HT1080 (cell line): ENCODE data around the gene OTULINL. TPM values are rescaled to one million over a fixed set of nuclear protein-coding genes. Genes with fewer than 3 reads are reported as not detected.

ENCODE experiments used
- DNase-seq: peaks from one replicate; pipeline ENCODE4 v3.0.0-alpha.2; 2015; ENCODE audit warnings: low read depth
- total RNA-seq: library from RNA; depleted of rRNA; stranded (reverse); fragments of >200 nt; shearing (Covaris generic); gene quantifications from 2 replicates; pipeline ENCODE4 v1.2.3, GENCODE V29; 2014

The OTULINL gene
- total RNA-seq, 1 experiment from 2014 or later, result 7.1 TPM

- DNase-seq, result no peak
Measured at GRCh38 chr5:14576206-14576605, 5.4 kb upstream of the OTULINL start.

GRCh38 chr5:14577079-14577725 lies 4.4 kb upstream of the OTULINL start:
- DNase-seq, result no peak

DNA sequence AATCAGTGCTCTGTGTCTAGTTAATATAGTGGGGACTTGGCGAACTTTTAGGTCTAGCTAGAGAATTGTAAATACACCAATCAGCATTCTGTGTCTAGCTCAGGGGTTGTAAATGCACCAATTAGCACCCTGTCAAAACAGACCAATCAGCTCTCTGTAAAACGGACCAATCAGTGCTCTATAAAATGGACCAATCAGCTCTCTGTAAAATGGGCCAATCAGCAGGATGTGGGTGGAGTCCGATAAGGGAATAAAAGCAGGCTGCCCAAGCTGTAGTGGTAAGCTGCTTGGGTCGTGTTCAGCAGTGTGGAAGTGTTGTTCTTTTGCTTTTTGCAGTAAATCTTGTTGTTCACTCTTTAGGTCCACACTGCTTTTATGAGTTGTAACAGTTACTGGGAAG lies 3.6 kb upstream of the OTULINL start:
- DNase-seq, result peak; percentile 54

- DNase-seq, result no peak
Measured at GRCh38 chr5:14579246-14579645, 2.3 kb upstream of the OTULINL start.

DNA sequence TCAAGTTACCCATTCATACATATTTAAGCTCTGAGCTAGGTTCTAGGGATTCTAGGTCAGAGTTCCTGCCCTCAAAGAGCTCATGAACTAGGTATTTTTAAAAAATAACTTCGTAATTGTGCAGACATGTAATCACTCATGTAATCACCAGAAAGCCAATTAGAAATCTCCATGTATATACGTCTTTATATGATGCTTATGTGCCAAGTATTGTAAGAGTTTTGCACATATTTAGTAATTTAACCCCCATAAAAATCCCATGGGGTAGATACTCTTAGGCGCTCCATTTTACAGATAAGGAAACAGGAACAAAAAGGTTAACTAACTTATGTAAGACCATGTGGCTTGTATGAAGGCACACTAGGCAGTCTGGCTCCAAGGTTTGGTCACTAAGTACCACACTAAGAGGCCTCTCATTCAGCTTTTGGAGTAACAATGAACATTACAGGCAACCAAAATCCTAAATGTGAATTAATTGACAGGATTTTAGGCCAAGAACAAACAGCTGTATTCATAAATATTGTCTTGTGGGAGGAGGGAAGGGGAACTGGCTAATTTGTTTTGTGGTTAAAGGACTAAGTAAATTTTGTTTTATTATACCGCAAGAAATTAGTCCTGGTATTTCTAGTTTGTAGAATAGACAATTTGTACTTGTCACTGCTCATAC lies 1.7 kb upstream of the OTULINL start:
- DNase-seq, result no peak

DNA sequence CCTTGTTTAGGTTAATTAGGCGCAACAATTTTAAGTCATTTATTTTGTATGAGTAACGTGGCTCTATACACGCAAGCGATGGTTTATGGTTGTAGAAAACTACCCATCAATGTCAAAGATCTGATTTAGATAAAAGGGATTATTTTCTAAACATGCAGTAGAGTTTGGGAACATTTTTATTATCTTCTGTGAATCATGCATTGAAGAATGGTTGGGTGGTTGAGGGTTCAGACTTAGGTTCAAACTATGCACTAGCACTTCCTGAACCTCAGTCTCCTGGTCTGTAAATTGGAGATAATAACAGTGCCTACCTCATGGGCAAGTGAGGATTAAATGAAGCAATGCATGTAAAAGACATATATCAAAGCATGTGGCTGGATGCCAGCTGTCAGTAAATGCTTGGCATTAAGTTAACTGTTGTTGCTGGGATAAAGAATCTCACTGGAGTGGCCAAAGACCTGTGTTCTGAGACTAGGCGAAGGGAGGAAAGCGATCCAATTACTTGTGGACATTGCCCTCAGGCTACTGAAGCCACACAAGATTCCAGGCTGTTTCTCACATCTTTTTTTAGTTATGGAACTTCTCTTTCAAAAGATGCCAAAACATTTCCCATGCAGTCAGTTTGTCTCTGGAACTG lies 1.1 kb upstream of the OTULINL start:
- DNase-seq, result no peak

- DNase-seq, result peak; percentile 61
Measured at GRCh38 chr5:14581891-14582796, 552 bp downstream of the OTULINL start.

DNA sequence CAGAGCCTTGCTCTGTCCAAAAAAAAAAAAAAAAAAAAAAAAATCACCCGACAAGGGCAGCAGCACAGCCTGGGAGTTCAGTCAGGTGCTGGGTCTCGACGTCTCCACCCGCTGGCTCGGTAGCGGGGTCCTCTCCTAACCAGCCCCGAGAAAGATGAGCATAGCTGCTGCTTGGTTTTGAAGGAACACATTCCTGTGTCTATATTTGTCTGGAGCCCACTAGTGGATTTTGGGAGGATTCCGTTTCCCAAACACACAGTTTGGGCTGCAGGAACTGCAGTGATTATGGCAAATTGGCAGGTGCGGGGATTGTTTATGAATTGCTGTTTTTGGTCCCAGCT lies 1.2 kb downstream of the OTULINL start:
- no peak for DNase-seq

DNA sequence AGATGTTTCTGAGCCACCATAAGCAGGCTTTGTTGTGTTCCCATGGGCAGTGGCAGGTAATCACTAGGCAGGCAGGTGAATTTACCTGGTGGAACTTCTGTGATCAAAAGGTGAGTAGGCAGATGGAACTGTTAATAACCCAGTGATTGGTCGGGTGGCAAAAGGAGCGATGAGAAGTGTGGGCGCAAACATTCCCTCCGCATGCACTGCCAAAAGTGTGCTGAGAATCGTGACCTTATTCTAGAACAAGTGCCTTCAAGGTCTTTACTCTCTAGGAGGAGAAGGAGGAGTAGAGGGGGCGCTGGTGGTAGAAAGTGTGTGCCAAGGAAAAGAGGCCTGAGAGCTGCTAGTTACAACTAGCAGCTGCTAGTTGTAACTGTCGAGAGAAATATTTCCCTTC lies 3.3 kb downstream of the OTULINL start:
- no peak for DNase-seq

- no peak for DNase-seq
Measured at GRCh38 chr5:14587150-14587549, 5.6 kb downstream of the OTULINL start.

DNA sequence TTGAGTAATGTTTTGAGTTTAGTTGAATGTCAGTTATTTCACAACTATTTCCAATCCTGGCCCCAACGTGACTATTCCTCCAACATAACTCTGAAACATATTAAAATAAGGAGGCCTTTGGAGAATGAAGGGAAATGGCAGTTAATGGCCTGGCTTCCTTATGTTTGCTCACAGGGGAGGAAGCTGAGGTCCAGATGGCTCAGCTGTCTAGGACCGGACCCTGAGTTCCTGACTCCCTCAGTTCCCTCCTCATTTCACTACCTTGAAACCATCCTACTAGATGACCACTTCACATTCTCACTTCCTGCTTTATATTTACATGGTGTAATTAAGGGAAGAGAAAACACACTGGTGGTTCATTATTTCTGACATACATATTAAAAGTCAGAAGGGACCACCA lies 6.6 kb downstream of the OTULINL start:
- DNase-seq, result no peak

- no peak for DNase-seq
Measured at GRCh38 chr5:14588758-14589543, 7.4 kb downstream of the OTULINL start.

DNA sequence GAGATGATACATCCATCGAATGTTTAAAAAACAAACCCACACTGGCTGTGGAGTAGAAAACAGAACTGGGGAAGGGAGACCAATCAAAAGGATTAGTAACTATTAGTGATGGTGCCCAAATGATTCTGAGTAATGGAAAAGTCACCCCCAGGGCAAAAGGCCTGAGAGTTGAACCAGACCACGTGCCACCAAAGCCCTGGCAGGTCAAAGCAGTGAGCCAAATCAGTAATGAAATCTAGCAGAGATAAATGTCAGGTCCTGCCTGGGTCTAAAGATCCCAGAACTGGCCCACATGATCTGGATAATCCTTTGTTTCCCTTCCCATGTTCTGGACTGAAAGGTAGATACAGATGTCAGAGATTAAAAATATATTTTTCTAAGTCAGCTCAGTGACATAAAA lies 9.4 kb downstream of the OTULINL start:
- DNase-seq, result no peak

DNA sequence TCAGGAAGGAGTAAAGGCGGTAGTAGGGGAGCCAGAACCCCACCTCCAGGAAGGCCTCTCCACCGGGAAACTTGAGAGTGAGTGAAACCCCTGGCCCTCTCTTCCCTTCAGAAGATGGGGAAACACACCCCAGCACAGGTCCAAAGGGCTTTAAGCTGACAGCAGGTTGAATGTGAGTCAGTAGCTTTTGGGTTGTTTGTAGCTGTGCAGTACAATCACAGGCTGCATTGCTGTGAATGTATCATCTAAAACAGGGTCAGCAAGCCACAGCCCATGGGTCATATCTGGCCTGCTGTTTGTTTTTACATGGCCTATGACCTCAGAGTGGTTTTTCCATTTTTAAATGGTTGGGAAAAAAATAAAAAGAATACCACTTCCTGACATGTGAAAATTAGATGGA lies 10.0 kb downstream of the OTULINL start:
- peak; percentile 50 for DNase-seq

DNA sequence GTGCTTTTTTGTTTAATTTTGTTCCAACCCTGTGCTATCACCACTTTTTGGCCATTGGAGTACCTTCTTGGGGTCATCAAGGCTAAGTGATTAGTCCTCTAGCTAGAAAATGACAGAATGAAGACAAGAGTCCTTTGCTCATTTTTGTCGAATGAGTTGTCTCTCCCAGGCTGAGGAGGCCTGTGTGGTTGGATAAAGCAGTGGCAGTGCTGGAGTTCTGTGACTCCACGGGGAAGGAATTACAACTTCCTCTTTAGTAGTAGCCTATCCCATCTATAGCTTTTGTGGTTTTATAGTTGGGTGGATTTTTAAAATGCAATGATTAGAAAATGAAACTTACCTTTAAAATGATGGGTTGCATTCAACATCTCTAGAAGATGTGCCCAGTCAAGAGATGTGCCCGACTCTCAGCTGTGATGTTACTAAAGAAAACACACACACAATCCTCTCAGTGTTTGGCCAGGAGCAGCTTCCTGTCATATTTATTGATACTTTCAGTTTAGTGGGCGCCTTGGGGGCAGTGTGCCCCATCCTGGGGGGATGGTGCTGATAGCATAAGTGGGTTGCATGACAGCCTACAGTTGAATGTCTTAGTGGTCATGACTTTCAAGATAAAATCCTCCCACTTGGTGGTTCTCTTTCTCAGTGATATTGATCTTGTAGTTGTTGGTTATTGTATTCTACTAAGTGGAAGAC lies 11.9 kb downstream of the OTULINL start:
- peak; percentile 66 for DNase-seq

GRCh38 chr5:14594378-14595074 lies 12.9 kb downstream of the OTULINL start:
- no peak for DNase-seq

- no peak for DNase-seq
Measured at GRCh38 chr5:14595189-14595588, 13.6 kb downstream of the OTULINL start.

GRCh38 chr5:14595891-14596290 lies 14.3 kb downstream of the OTULINL start:
- no peak for DNase-seq

DNA sequence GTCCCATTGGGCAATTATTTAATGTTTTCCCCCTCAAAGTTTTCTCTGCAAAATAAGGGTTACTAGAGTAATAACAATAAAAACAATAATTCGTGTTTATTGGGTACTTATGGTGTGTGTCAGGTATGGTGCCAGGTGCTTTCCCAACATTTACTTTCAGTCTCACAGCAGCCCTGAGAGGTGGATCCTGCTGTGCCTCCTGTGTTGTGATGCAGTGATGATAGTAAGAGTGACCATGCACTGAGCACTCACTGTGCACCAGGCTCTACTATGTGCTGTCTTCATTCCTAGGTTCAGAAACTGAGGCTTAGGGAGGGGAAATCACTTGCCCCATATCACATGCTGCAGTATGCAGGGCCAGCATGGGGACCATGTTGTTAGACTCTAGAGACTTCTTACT lies 15.5 kb downstream of the OTULINL start:
- no peak for DNase-seq

- DNase-seq, result no peak
Measured at GRCh38 chr5:14598225-14598624, 16.6 kb downstream of the OTULINL start.
